ENCODE measurements around the gene KCNJ16. TPM values are rescaled to one million over a fixed set of nuclear protein-coding genes. Genes with fewer than 3 reads are reported as not detected.
A peak's percentile ranks its signal among the peaks of the same experiment; 100 is the strongest.

KCNJ16 gene
- polyA plus RNA-seq, 3 donors: 1.8 to 13.7 TPM; not detected in 1

DNA sequence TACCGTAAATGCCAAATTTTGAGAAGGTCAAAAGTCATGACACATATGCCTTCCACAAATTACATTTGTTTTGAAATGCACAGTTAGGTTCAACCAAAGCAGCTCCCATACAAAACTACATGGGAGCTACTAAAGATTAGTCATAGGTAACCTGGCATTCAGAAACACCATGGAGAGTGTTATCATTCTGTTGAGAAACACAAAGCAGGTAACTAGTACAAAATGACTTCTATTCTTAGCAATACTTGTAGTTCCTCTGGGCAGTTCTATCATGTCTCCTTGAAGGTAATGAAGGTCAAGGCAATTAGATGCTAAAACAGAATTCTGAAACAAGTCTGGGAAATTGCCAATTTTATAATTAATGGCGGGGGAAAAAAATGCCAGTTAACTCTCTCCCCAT lies 39.4 kb downstream of the KCNJ16 start:
- 85 to 90% (median 88%) methylated on average over 2 of the region's 2 CpGs for WGBS, 3 donors
- H3K27ac ChIP-seq (ENCODE audit: low read depth, low read length): no peak overlapping the region

DNA sequence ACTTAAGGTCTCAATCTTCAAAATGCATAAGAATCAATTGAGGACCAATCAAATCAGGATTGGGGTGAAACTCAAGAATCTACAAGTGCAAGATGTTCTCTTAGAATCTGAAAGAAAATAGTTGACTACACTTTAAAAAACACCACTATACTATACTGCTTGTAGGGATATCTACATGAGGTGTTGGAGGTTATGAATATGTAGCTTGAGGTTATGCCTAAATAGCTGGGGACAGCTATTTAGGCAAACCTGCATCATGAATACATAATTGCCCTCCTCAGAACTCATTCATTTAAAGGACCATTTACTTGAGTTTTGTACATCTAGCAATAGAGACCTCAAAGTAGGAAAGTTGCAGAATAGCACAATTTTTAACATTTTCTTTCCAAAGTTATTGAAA lies 40.1 kb downstream of the KCNJ16 start:
- no peak overlapping the region for H3K27ac ChIP-seq (ENCODE audit: low read depth, low read length)

DNA sequence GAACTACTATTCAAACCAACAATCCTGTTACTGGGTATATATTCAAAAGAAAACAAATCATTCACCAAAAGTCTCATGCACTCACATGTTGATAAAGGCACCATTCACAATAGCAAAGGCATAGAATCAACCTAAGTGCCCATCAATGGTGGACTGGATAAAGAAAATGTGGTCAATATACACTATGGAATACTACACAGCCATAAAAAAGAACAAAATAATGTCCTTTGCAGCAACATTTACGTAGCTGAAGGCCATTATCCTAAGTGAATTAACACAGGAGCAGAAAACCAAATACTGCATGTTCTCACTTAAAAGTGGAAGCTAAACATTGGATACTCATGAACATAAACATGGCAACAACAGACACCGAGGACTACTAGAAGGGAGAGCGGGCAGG lies 41.9 kb downstream of the KCNJ16 start:
- no peak overlapping the region for H3K27ac ChIP-seq (ENCODE audit: low read depth, low read length)
- 96 to 97% (median 97%) methylated on average over 3 of the region's 3 CpGs for WGBS, 3 donors

DNA sequence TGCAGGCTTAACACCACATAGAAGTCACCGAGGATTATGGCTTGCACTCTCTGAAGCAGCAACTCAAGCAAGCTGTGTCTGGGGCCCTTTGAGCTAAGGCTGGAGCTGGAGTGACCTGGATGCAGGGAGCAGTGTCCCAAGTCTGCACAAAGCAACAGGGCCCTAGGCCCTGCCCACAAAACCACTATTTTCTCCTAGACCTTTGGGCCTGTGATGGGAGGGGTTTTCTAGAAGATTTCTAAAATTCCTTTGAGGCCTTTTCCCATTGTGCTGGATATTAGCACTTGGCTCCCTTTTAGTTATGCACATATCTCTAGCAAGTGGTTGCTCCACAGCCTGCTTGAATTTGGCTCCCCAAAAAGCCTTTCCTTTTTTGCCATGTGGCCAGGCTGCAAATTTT lies 44.5 kb downstream of the KCNJ16 start:
- WGBS, 3 donors: 88 to 100% (median 95%) methylated on average over 1 of the region's 1 CpG
- H3K27ac ChIP-seq (ENCODE audit: low read depth, low read length): no peak overlapping the region

DNA sequence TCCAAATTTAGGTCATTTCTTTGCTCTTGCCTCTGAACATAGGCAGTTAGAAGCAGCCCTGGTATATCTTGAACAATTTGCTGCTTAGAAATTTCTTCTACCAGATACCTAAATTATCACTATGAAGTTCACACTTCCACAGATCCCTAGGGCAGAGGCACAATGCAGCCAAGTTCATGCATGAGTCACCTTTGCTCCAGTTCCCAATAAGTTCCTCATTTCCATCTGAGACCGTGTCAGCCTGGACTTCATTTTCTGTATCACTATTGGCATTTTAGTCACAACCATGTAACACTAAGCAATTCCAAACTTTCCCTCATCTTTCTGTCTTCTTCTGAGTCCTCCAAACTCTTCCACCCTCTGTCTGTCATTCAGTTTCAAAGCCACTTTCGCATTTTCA lies 45.0 kb downstream of the KCNJ16 start:
- no peak overlapping the region for H3K27ac ChIP-seq (ENCODE audit: low read depth, low read length)
- WGBS, 3 donors: 57 to 89% (median 68%) methylated on average over 2 of the region's 2 CpGs

DNA sequence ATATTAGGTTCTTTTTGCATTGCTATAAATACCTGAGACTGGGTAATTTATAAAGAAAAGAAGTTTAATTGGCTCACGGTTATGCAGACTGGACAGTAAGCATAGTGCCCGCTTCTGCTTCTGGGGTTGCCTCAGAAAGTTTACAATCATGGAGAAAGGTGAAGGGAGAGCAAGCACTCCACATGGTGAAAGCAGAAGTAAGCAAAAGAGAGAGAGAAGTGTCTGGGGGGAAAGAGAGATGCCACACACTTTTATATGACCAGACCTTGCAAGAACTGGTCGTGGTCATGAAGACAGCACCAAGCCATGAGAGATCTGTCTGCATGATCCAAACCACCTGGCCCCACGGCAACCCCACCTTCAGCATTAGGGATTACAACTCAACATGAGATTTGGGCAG lies 45.4 kb downstream of the KCNJ16 start:
- no peak overlapping the region for H3K27ac ChIP-seq (ENCODE audit: low read depth, low read length)
- WGBS, 3 donors: 58 to 74% (median 65%) methylated on average over 4 of the region's 4 CpGs

DNA sequence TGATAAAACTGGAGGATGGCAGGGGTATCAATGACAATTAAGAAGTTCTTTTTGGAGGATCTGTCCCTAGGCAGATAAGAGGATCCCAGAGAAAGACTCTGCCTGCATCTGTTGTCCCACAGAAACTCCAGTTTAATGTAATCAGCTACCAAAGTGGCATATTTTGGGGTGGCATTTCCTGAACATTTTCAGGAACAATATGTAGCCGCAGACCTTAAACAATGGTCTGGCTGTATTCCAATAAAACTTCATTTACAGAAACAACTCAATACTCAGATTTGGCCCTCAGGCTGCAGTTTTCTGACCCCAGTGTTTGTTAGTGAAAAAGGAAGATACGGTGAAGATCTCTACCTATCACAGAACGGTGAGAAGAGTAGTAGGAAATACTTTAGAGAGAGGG lies 46.1 kb downstream of the KCNJ16 start:
- H3K27ac ChIP-seq (ENCODE audit: low read depth, low read length): no peak overlapping the region
- 39 to 71% (median 46%) methylated on average over 3 of the region's 3 CpGs for WGBS, 3 donors

DNA sequence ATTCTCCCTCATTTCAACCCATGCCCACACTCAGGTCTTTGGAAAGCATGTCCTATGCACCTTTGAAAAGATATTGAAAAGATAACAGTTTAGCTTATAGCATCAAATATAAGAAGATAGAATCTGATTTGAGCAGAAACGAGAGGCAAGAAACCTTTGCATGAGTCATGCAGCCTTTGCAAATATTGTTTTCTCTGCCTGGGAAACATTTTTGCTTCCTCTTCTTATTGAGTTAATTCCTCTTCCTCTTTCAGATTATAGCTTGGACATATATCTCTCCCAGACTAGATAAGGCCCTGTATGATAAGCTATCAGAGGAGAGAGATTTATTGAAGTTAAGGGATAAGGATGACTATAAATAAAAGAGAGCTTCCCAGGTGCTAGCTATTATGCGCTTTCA lies 48.2 kb downstream of the KCNJ16 start:
- H3K27ac ChIP-seq (ENCODE audit: low read depth, low read length): no peak overlapping the region
- 59 to 82% (median 60%) methylated on average over 2 of the region's 2 CpGs for WGBS, 3 donors

DNA sequence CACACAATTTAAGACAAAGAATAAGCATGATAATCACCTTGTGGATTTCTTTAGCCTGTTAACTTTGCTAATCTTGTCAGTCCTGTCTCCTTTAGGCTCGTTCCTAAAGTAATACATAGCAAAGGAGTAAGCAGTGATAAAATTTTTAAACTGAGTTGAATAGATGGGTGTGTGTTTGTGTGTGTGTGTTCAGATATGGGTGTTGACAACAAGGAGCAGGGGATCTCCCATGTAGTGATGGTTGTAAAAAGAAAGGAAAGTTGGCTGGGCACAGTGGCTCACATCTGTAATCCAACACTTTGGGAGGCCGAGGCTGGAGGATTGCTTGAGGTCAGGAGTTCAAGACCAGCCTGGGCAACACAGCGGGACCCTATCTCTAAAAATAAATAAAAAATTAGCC lies 49.7 kb downstream of the KCNJ16 start:
- no peak overlapping the region for H3K27ac ChIP-seq (ENCODE audit: low read depth, low read length)
- WGBS, 3 donors: 76 to 88% (median 78%) methylated on average over 3 of the region's 3 CpGs

DNA sequence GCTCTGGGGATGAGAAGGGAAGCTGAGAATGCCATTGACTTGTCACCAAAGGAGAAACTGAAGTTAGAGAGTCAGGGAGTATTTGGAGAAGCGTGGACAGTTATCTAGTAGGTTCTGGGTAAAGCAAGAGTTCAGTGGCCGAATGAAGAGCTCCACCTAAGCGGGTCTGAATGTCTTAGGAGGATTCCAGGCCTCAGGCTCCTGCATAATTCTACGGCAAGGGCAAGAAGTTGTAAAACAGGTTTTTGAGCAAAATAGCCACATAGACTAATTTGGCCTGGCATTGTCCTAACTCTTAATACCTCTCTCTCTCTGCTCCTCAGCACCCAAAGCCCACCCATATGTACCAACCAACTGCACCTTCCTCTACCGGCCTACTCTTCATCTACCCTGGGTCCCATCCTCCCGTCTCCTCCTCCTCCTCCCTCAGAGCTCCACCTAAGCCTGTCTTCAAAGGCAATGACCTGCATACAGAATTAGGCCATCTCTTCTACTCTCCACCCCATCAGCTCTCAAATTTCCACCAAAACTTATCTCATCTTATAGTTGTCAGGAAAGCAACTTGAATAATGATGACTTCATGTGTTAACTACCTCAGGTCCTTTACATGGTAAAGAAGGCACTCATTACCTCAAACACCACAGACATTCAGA lies 52.3 kb downstream of the KCNJ16 start:
- WGBS, 3 donors: 86 to 95% (median 91%) methylated on average over 6 of the region's 6 CpGs

DNA sequence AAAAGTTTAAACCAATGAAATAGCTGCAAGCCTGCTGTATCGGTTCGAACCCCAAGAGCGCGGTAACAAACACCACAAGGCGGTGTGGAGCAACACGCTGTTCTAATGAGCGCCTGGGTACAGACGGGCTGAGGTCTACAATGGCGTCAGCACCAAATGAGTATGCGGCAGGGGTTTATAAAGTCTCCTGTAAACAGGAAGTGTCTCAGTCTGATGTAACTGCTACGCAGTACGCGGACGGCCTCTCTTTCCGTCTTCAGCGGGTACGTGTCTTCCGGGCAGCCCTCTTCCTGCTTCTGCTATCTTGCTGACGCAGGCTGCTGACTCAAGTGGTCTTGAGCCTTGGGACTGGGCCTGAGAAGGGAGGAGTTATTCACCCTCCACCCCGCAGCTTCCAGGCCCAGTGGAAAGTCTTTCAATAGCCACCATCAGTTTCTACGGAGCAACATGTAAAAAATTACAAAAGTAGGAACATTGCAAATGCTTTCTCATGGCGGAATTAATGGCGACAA lies 53.8 kb downstream of the KCNJ16 start:
- WGBS, 3 donors: 93 to 98% (median 96%) methylated on average over 23 of the region's 23 CpGs

More for the DNA sequence above, 52.3 kb downstream of the KCNJ16 start:
- no peak overlapping the region for H3K27ac ChIP-seq (ENCODE audit: low read depth, low read length)

DNA sequence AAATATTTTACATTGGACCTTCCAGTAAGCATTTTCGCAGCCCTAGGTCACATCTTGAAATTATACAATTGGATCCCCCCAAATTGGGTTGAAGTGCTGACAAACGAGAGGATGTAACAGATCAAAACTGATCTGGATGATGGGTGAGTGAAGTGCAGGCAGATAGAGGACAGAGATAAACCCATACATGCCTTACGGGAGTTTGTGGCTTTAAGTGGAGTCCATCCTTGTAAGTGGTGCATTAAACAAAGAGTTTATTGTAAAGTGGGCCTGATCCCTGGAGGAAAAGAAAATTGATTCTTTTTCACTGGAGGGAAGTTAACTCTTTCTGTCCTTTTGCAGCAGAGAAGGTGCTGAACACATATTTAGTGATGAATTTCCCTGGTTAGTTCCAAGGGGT lies 55.3 kb downstream of the KCNJ16 start:
- no peak overlapping the region for H3K27ac ChIP-seq (ENCODE audit: low read depth, low read length)
- WGBS, 3 donors: 76 to 84% (median 80%) methylated on average over 3 of the region's 3 CpGs

More for the DNA sequence above, 53.8 kb downstream of the KCNJ16 start:
- H3K27ac ChIP-seq (ENCODE audit: low read depth, low read length): no peak overlapping the region

DNA sequence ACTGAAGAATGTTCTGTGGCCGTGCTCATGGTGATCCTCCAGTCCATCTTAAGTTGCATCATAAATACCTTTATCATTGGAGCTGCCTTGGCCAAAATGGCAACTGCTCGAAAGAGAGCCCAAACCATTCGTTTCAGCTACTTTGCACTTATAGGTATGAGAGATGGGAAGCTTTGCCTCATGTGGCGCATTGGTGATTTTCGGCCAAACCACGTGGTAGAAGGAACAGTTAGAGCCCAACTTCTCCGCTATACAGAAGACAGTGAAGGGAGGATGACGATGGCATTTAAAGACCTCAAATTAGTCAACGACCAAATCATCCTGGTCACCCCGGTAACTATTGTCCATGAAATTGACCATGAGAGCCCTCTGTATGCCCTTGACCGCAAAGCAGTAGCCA lies 57.5 kb downstream of the KCNJ16 start:
- H3K27ac ChIP-seq (ENCODE audit: low read depth, low read length): no peak overlapping the region
- WGBS, 3 donors: 95 to 97% (median 96%) methylated on average over 11 of the region's 11 CpGs

DNA sequence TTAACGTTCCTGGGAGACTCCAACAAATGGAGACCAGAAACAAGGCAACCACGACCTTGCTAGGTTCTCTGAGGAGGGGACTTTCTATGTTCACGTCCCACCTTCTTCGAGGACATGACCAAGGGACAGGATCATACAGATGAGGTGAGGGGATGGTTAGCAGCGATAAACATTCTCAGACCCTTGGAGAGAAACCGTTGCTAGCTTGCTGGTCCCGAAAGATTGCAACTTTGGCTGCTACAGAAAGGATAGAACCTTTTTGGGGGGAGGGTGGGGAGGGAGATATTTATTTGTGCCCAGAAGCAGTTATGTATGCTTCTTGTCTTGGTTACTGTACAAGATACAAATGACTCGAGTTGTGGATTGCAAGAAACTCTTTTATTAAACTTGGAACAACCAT lies 59.0 kb downstream of the KCNJ16 start:
- no peak overlapping the region for H3K27ac ChIP-seq (ENCODE audit: low read depth, low read length)
- WGBS, 3 donors: 84 to 88% (median 84%) methylated on average over 8 of the region's 8 CpGs

DNA sequence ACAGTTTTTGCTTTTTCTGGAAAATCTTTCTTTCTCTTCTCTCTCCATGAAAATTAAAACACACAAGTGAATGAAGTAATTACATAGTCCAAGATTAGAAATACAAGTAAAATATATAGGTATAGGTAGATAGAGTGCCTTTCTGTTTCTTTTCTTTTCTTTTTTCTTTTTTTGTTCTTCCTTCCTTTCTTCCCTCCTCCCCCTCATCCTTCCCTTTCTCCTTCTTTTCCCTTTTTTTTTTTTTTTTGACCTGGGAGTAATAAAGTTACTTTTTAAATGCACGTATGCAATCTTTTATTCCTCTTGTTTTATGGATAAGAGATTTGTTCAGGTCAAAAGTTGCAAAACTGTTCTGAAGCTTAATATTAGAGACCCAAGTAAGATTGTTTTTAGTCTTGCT lies 59.8 kb downstream of the KCNJ16 start:
- 82 to 97% (median 93%) methylated on average over 1 of the region's 1 CpG for WGBS, 3 donors
- H3K27ac ChIP-seq (ENCODE audit: low read depth, low read length): no peak overlapping the region

DNA sequence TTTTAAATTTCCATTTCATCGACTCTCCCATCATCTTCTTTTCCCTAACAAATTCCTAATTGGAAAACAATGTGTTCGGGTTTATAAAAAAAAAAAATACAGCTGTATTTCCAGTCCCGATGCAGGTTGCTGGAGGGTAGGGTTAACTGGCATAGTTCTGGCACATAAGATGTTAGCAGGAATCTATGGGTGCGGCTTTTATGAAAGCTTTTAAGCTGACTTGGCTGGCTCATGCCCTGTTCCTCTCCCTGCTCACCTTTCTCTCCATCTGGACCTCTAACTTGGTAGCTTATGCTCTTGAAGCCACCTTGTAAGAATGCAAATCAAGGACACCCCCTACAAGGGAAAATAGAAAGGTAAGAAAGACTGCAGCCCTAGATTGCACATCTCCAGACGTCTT lies 61.1 kb downstream of the KCNJ16 start:
- H3K27ac ChIP-seq (ENCODE audit: low read depth, low read length): no peak overlapping the region
- 76 to 88% (median 83%) methylated on average over 5 of the region's 5 CpGs for WGBS, 3 donors

DNA sequence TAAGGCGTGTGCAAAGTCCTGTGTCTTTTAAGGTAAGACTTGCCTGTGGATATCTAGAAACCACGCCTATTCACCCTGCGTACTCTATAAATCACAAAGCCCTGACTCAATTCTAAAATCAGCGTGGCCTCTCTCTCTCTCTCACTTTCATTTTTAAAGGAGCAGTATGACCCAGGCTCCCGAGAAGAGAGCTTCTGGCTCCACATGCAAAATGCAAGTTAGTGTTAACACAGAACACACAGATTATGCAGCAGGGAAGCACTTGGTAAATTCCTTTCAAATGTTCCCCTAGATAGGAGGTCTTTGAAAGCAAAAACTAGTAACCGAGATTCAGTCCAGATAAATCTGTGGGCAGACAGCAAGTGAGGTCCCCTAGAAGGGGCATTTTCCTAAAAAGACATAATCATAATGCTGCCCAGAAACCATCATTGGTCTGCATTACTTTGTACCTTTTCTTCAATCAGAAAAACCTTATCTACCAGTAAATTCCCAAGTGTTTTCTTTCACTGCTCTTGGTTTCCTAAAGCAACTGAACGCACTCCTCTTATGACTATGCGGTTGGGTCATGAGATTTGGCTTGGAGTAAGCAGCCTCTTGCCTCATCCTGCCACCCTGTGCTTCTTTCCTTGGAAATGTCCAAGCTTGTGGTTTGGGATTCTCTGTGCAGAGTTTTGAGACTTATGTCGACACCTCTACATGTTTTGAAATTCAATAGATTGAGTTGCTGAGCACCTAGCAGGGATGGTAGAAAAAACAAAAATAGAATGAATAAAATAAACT lies 62.6 kb downstream of the KCNJ16 start:
- H3K27ac ChIP-seq (ENCODE audit: low read depth, low read length): peak overlapping the region; percentile 17
- 17 to 23% (median 22%) methylated on average over 9 of the region's 9 CpGs for WGBS, 3 donors

DNA sequence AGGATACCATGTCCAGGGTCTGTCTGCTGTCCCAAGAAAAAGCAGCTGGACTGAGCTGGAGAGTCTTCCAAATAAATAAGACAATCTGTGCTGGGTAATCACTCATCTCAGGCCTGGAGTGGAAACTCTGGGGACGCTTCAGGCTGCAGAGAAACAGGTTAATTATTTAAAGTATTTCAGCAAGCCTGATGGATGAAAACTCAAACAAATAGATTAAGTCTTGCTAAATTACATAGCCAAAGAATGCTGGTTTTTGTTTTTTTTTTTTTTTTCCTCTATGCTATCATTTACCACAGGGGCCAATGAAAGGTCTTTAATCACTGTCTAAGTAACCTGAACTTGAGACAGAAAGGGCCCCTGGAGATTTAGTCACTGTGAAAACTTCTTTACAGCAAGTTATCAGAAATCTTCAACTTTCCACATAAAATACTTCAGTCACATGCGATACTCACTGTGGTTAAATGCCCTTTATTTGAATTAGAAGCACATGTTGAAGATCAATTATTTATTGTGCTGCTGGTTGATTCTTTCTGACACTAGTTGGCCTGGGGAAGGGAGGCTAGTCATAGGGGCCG lies 63.4 kb downstream of the KCNJ16 start:
- H3K27ac ChIP-seq (ENCODE audit: low read depth, low read length): no peak overlapping the region
- 68 to 73% (median 73%) methylated on average over 3 of the region's 3 CpGs for WGBS, 3 donors

DNA sequence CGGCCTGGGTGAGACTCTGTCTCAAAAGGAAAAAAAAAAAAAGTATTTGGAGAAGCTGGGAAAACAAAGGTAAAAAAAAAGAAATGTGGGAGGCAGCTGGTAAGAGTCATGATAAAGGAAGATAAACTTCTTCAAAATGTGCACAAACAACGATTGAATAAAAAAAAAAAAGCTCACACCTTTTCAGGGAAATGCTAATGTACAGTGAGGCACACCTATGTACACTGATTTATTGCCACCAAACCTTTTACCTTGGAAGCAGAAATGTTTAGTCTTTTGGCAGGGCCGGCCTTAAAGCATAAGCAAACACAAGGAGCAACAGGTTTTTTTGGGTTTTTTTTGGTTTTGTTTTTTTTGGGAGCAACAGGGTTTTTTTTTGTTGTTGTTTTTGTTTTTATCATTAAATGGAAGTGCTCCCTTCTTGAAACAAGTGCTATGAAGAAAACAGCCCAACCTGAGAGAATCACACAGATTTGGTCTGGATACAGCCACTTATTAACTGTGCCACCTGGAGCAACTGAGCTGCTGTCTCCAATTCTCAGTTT lies 64.5 kb downstream of the KCNJ16 start:
- H3K27ac ChIP-seq (ENCODE audit: low read depth, low read length): no peak overlapping the region
- WGBS, 3 donors: 39 to 53% (median 53%) methylated on average over 3 of the region's 3 CpGs

All from adipose tissue (tissue), 3 donors.